HepG2 (cell line): Measurements from ENCODE around the gene CDKN2AIP. TPM values are rescaled to one million over a fixed set of nuclear protein-coding genes. Genes with fewer than 3 reads are reported as not detected.

Source experiments
- GABPB1 ChIP-seq: IDR thresholded peaks from 2 replicates; pipeline ENCODE4 v1.6.1; 2016; ENCODE audit warnings: mild to moderate bottlenecking, missing genetic modification reagents, moderate library complexity, missing compliant biosample characterization
- KDM3A ChIP-seq: IDR thresholded peaks from 2 replicates; pipeline ENCODE4 v1.6.1; 2018; ENCODE audit warnings: low read depth, missing compliant biosample characterization
- MEIS2 ChIP-seq: sonication (generic); formaldehyde crosslinking; IDR thresholded peaks from 2 replicates; pipeline ENCODE4 v1.9.0; 2021; ENCODE audit warnings: mild to moderate bottlenecking, missing genetic modification reagents
- NR2F2 ChIP-seq: IDR thresholded peaks from 2 replicates; pipeline ENCODE4 v1.6.1; 2012; ENCODE audit warnings: low read depth, inconsistent platforms, borderline replicate concordance
- RBM39 ChIP-seq: fragments of 200-400 bp; formaldehyde crosslinking; IDR thresholded peaks from one replicate; pipeline ENCODE4 v1.6.1; 2018; ENCODE audit warnings: antibody characterized with exemption, mild to moderate bottlenecking, low read depth, low read length; ENCODE audit not compliant: poor library complexity, severe bottlenecking
- RXRA ChIP-seq: sonication (generic); formaldehyde crosslinking; IDR thresholded peaks from 2 replicates; pipeline ENCODE4 v1.5.1; 2020; ENCODE audit warnings: missing genetic modification reagents
- SAFB2 ChIP-seq: sonication (generic); formaldehyde crosslinking; IDR thresholded peaks from 2 replicates; pipeline ENCODE4 v1.5.1; 2020; ENCODE audit warnings: missing genetic modification reagents, low read depth, mild to moderate bottlenecking, borderline replicate concordance
- TBX2 ChIP-seq: sonication (generic); formaldehyde crosslinking; IDR thresholded peaks from 2 replicates; pipeline ENCODE4 v1.5.0; 2020; ENCODE audit warnings: missing genetic modification reagents, mild to moderate bottlenecking, borderline replicate concordance
- THAP9 ChIP-seq: sonication (generic); formaldehyde crosslinking; IDR thresholded peaks from 2 replicates; pipeline ENCODE4; 2020; ENCODE audit warnings: missing genetic modification reagents, mild to moderate bottlenecking, borderline replicate concordance
- XRCC5 ChIP-seq: fragments of 200-400 bp; formaldehyde crosslinking; optimal IDR thresholded peaks from 2 replicates; pipeline ENCODE3; 2017; ENCODE audit warnings: mild to moderate bottlenecking, low read length
- ZBTB1 ChIP-seq: sonication (generic); formaldehyde crosslinking; IDR thresholded peaks from 2 replicates; pipeline ENCODE4 v1.4.0; 2020; ENCODE audit warnings: missing genetic modification reagents, borderline replicate concordance
- ZBTB26 ChIP-seq: IDR thresholded peaks from 2 replicates; pipeline ENCODE4 v1.6.1; 2016; ENCODE audit warnings: missing compliant biosample characterization, missing genetic modification reagents, borderline replicate concordance
- ZNF280B ChIP-seq: sonication (generic); formaldehyde crosslinking; IDR thresholded peaks from 2 replicates; pipeline ENCODE4 v1.5.0; 2020; ENCODE audit warnings: missing genetic modification reagents, mild to moderate bottlenecking, borderline replicate concordance
- ZNF432 ChIP-seq: sonication (generic); formaldehyde crosslinking; IDR thresholded peaks from 2 replicates; pipeline ENCODE4 v1.5.0; 2020; ENCODE audit warnings: missing genetic modification reagents, mild to moderate bottlenecking, borderline replicate concordance
- ZNF652 ChIP-seq: IDR thresholded peaks from 2 replicates; pipeline ENCODE4 v1.6.1; 2016; ENCODE audit warnings: low read depth, borderline replicate concordance
- ZNF772 ChIP-seq: sonication (generic); formaldehyde crosslinking; IDR thresholded peaks from 2 replicates; pipeline ENCODE4 v1.5.0; 2020; ENCODE audit warnings: mild to moderate bottlenecking, missing genetic modification reagents
- polyA plus RNA-seq, 8 experiments: library from polyadenylated mRNA; depleted of rRNA in 3 of 8; stranded (reverse) in 7 of 8; unstranded in 1 of 8; fragments of >200 nt; fragmentation: Illumina TruSeq in 4 of 8; extraction: Trizol in 4 of 8; gene quantifications; 2 replicates each; pipeline versions ENCODE4 v1.2.1 to v1.2.3, GENCODE V29; 2011 to 2016; ENCODE audit warnings: low read depth in 4 of 8, missing spikeins in 1 of 8, mixed read lengths in 1 of 8; ENCODE audit not compliant: insufficient read depth in 1 of 8
- total RNA-seq, 5 experiments: library from RNA; depleted of rRNA; stranded (reverse); fragments of >200 nt; fragmentation: Illumina TruSeq; extraction: Trizol; gene quantifications; 2 replicates each; pipeline ENCODE4 v1.2.3, GENCODE V29; 2016; ENCODE audit warnings: low read depth in 1 of 5
- TF ChIP-seq, protein P1 (sequence below): sonication (generic); formaldehyde crosslinking; IDR thresholded peaks from 2 replicates; pipeline ENCODE4 v1.8.1; 2023; ENCODE audit warnings: mild to moderate bottlenecking, missing genetic modification reagents

Gene CDKN2AIP
- total and polyA plus RNA-seq, 2 of the 13 experiments (the other 11 are each of a cell fraction or from before 2014, with no cell fraction given), result 17.0 to 18.7 TPM

DNA sequence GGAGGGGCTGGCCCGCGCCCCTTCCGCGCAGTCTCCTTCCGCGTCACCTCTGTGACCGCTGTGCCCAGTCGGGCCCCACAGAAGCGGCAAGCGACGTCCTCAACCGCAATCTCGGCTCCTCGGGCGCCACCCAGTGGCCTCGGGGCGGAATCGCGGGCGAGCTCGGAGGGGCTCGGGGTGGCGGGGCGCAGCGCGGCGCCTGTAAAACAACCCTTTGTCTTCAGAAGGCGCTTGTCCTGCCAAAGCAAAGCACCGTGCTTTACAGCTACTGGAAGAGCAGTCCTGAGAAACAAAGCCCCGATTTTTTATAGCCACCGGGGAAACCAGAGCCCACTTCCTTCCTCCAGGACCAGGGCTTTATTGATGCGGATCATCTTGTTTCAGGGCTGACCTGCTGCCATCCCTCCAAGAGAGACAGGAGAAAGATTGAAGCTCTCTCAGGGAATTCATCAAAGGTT lies 37.3 kb upstream of the CDKN2AIP start (continued):
- TF ChIP-seq KDM3A (peak; percentile 70; the same call in 1 of the 2 replicates), ZNF280B (0 out of 2 replicates have a peak, but pooled peaks have one; percentile 28), RBM39 (peak; percentile 66), XRCC5 (peak; percentile 90), ZBTB1 (CRISPR knock-in tag) (no peak), SAFB2 (CRISPR knock-in tag) (no peak), GABPB1 (CRISPR knock-in tag) (peak; percentile 71), MEIS2 (CRISPR knock-in tag) (no peak), ZNF432 (no peak), ZNF772 (CRISPR knock-in tag) (0 out of 2 replicates have a peak, but pooled peaks have one; percentile 34), ZNF652 (CRISPR knock-in tag) (no peak), TBX2 (CRISPR knock-in tag) (peak; percentile 35; the same call in 1 of the 2 replicates), THAP9 (no peak; the same call in 1 of the 2 replicates), NR2F2 (0 out of 2 replicates have a peak, but pooled peaks have one; percentile 21), ZBTB26 (CRISPR knock-in tag) (0 out of 2 replicates have a peak, but pooled peaks have one; percentile 36), RXRA (CRISPR knock-in tag) (peak; percentile 47; the same call in 1 of the 2 replicates)
- TF ChIP-seq, protein P1, sequence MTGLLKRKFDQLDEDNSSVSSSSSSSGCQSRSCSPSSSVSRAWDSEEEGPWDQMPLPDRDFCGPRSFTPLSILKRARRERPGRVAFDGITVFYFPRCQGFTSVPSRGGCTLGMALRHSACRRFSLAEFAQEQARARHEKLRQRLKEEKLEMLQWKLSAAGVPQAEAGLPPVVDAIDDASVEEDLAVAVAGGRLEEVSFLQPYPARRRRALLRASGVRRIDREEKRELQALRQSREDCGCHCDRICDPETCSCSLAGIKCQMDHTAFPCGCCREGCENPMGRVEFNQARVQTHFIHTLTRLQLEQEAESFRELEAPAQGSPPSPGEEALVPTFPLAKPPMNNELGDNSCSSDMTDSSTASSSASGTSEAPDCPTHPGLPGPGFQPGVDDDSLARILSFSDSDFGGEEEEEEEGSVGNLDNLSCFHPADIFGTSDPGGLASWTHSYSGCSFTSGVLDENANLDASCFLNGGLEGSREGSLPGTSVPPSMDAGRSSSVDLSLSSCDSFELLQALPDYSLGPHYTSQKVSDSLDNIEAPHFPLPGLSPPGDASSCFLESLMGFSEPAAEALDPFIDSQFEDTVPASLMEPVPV (CRISPR knock-in tag), result no peak
